Measurements from ENCODE around the gene CLPX.

GRCh38 chr15:65206750-65207149, 21.6 kb upstream of the CLPX start:
- TF ChIP-seq CTCF (conservative IDR thresholded peaks at IDR 0.05; ENCODE audit: low read length) = no peak
- TF ChIP-seq EZH2phosphoT487 (IDR thresholded peaks at IDR 0.05; ENCODE audit: borderline replicate concordance, low read depth, low read length) = no peak

Measured in OCI-LY7 (cell line).